Panc1 (cell line): ENCODE results near the gene TMEM14C. TPM values are rescaled to one million over a fixed set of nuclear protein-coding genes. Genes with fewer than 3 reads are reported as not detected.
A peak's percentile ranks its signal among the peaks of the same experiment; 100 is the strongest.

Source experiments
- ATAC-seq: fragments of 200-7000 bp; cut with Tn5 transposase; 2 replicates; pipeline ENCODE4 v1.9.1; 2020; ENCODE audit warnings: mild to moderate bottlenecking, moderate library complexity
- BruUV-seq: library from RNA; stranded (reverse); fragments of 400-500 nt; replicated peaks from 2 replicates; lab custom pipeline; 2021; lab: Mats Ljungman, UMichigan
- CTCF ChIA-PET: fragments of 300-600 bp; sonication (Branson Sonifier 250); formaldehyde crosslinking; loops from one replicate; lab custom pipeline; 2022; ENCODE audit warnings: antibody characterized with exemption; lab: Charles Lee
- POLR2A ChIA-PET: fragments of 300-600 bp; sonication (Branson Sonifier 250); formaldehyde crosslinking; loops from one replicate; lab custom pipeline; 2022; ENCODE audit warnings: antibody characterized with exemption; lab: Charles Lee
- DNase-seq: peaks from one replicate; pipeline ENCODE4 v3.0.0-alpha.2; 2010; ENCODE audit warnings: low read depth, low spot score
- H3K27ac ChIP-seq: 2 replicates; pipeline ENCODE4 v1.5.1; 2011; ENCODE audit warnings: mild to moderate bottlenecking, low read length, inconsistent platforms
- H3K27me3 ChIP-seq: fragments of 200-500 bp; sonication (Bioruptor generic); 2 replicates; pipeline ENCODE4 v1.6.0; 2014; ENCODE audit warnings: low read length, inconsistent platforms; ENCODE audit not compliant: control insufficient read depth, insufficient read depth
- H3K36me3 ChIP-seq: fragments of 200-500 bp; sonication (Bioruptor generic); 2 replicates; pipeline ENCODE4 v1.5.1; 2014; ENCODE audit warnings: inconsistent platforms, mild to moderate bottlenecking, low read length, moderate library complexity; ENCODE audit not compliant: control insufficient read depth, insufficient read depth
- H3K4me1 ChIP-seq: 2 replicates; pipeline ENCODE4 v1.5.1; 2011; ENCODE audit warnings: inconsistent platforms, mild to moderate bottlenecking, low read length, moderate library complexity; ENCODE audit not compliant: control insufficient read depth, insufficient read depth
- H3K4me3 ChIP-seq, 2 experiments: 2 replicates each; pipeline ENCODE4 v1.5.1; 2011 to 2012; ENCODE audit warnings: low read depth in 2 of 2, low read length in 2 of 2, mild to moderate bottlenecking in 2 of 2, inconsistent platforms in 1 of 2, moderate library complexity in 1 of 2
- H3K9me3 ChIP-seq: fragments of 200-500 bp; sonication (Bioruptor generic); 2 replicates; pipeline ENCODE4 v1.5.1; 2014; ENCODE audit warnings: low read depth, mild to moderate bottlenecking, inconsistent platforms, low read length, moderate library complexity; ENCODE audit not compliant: control insufficient read depth, insufficient read depth
- POLR2AphosphoS5 ChIP-seq: IDR thresholded peaks from 2 replicates; pipeline ENCODE4 v1.6.1; 2012; ENCODE audit warnings: mild to moderate bottlenecking, low read depth, low read length, moderate library complexity
- SIN3A ChIP-seq: IDR thresholded peaks from 2 replicates; pipeline ENCODE4 v1.6.1; 2012; ENCODE audit warnings: low read depth, mild to moderate bottlenecking, low read length, moderate library complexity, borderline replicate concordance; ENCODE audit not compliant: insufficient read depth
- TCF7L2 ChIP-seq: IDR thresholded peaks from 2 replicates; pipeline ENCODE4 v1.6.1; 2011; ENCODE audit warnings: mild to moderate bottlenecking, low read depth, low read length, inconsistent platforms
- in situ Hi-C: cut with HindIII; loops from 2 replicates; pipeline ENCODE4 v1.10.0; 2016; ENCODE audit warnings: low sequenced_read_pairs, low pct_unique_long_range_greater_than_20kb
- intact Hi-C: fragments of 100-400 bp; cut with micrococcal nuclease; formaldehyde crosslinking; loops from one replicate; pipeline ENCODE4 v1.10.0; 2022; ENCODE audit not compliant: unreplicated experiment
- total RNA-seq: library from RNA; stranded (reverse); gene quantifications from one replicate; pipeline ENCODE4 v1.2.1, GENCODE V29; 2021; ENCODE audit not compliant: unreplicated experiment
- TF ChIP-seq, protein P1 (sequence below), 2 experiments: IDR thresholded peaks; 2 replicates each; pipeline ENCODE4 v1.6.1; 2011 to 2012; ENCODE audit warnings: low read depth in 2 of 2, control low read depth in 1 of 2, low read length in 1 of 2, mild to moderate bottlenecking in 1 of 2, moderate library complexity in 1 of 2; ENCODE audit not compliant: insufficient read depth in 1 of 2
- TF ChIP-seq, protein P2 (sequence below): fragments of 450-650 bp; IDR thresholded peaks from 2 replicates; pipeline ENCODE4 v1.5.1; 2017; ENCODE audit warnings: mild to moderate bottlenecking

Gene TMEM14C
- total RNA-seq, 1 experiment from 2014 or later, result 159 TPM

DNA sequence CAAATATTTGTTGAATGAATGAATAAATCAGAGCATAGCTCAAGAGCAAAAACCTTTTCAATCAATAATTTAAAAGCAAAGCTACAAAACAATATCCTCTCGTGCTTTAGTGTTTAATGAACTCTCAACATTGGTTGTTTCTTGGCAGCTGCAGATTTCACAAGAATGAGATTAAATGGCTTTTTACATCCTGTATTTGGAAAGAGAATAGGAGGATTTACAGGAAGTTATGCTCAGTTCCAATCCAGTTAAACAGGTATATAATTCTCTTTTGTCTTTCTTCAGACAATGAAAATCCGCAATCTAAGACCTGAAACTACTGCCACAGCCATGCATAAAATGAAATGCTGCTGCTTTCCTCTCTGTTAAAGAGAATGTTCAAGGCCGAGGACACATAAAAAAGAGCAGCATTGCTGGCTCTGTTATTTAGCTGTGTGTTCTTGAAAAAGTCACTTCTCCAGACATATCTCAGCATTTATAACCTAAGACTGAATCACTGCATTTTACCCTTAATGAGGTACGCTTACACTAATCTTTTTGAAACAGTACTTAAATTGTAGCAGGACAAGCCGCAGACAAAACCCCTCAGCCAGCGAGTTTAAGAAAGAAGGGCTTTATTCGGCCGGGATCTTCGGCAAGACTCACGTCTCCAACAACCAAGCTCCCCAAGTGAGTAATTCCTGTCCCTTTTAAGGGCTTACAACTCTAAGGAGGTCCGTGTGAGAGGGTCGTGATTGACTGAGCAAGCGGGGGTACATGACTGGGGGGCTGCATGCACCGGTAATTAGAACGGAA is 32.0 kb upstream of the TMEM14C start:
- in situ Hi-C loops (no loop called here), intact Hi-C loops (loop anchor here (10.0 kb wide), 1 partner anchor 166 kb away; the partner anchor contains the start of gene GCNT2)
- POLR2A ChIA-PET, result no interaction called here
- TF ChIP-seq, protein P1, sequence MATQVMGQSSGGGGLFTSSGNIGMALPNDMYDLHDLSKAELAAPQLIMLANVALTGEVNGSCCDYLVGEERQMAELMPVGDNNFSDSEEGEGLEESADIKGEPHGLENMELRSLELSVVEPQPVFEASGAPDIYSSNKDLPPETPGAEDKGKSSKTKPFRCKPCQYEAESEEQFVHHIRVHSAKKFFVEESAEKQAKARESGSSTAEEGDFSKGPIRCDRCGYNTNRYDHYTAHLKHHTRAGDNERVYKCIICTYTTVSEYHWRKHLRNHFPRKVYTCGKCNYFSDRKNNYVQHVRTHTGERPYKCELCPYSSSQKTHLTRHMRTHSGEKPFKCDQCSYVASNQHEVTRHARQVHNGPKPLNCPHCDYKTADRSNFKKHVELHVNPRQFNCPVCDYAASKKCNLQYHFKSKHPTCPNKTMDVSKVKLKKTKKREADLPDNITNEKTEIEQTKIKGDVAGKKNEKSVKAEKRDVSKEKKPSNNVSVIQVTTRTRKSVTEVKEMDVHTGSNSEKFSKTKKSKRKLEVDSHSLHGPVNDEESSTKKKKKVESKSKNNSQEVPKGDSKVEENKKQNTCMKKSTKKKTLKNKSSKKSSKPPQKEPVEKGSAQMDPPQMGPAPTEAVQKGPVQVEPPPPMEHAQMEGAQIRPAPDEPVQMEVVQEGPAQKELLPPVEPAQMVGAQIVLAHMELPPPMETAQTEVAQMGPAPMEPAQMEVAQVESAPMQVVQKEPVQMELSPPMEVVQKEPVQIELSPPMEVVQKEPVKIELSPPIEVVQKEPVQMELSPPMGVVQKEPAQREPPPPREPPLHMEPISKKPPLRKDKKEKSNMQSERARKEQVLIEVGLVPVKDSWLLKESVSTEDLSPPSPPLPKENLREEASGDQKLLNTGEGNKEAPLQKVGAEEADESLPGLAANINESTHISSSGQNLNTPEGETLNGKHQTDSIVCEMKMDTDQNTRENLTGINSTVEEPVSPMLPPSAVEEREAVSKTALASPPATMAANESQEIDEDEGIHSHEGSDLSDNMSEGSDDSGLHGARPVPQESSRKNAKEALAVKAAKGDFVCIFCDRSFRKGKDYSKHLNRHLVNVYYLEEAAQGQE (IDR thresholded peaks at IDR 0.05; ENCODE audit: insufficient read depth in 1 of 2, low read depth in 2 of 2, low read length in 1 of 2), result no peak
- TF ChIP-seq POLR2AphosphoS5, result no peak
- no peak for TF ChIP-seq SIN3A
- TF ChIP-seq, protein P2, sequence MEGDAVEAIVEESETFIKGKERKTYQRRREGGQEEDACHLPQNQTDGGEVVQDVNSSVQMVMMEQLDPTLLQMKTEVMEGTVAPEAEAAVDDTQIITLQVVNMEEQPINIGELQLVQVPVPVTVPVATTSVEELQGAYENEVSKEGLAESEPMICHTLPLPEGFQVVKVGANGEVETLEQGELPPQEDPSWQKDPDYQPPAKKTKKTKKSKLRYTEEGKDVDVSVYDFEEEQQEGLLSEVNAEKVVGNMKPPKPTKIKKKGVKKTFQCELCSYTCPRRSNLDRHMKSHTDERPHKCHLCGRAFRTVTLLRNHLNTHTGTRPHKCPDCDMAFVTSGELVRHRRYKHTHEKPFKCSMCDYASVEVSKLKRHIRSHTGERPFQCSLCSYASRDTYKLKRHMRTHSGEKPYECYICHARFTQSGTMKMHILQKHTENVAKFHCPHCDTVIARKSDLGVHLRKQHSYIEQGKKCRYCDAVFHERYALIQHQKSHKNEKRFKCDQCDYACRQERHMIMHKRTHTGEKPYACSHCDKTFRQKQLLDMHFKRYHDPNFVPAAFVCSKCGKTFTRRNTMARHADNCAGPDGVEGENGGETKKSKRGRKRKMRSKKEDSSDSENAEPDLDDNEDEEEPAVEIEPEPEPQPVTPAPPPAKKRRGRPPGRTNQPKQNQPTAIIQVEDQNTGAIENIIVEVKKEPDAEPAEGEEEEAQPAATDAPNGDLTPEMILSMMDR, result no peak
- TF ChIP-seq TCF7L2, result no peak
- Histone ChIP-seq H3K27me3 (no peaks in the 10 kb centered on the region), H3K4me1 (peaks cover 19% of the 10 kb centered on the region), H3K36me3 (peaks cover 5% of the 10 kb centered on the region; the same call in 1 of the 2 replicates), H3K27ac (peak overlapping the region; percentile 48), H3K9me3 (no peaks in the 10 kb centered on the region), H3K4me3 (no peak overlapping the region)
- BruUV-seq, result no TSS peak
- no peak for DNase-seq
- no peak for ATAC-seq
- CTCF ChIA-PET, result no interaction called here

DNA sequence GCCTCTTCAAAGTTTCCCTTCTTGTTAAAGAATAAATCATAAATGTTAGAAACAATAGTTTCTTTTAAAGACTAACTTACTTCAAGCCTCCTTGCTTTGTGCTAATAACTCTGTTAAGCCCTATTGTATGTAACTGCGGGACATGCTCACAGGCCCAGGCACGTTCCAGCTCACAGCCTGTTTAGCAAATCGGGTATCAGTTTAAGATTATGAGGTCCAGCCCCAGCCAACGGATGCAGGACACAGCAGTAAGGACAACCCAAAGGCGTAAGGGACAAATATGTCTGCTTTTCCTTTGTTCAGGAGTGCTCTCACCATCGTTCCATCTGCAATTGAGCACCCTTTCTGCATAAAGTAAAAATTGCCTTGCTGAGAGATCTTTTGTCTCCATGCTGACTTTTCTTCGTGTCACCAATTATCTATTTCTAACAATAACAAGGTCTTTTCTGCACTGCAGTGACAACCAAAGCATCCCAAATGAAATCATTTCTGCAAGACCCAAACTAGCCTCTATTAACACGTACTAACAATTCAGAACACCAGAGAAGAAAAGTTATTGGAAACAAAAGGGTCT is 29.8 kb upstream of the TMEM14C start:
- ATAC-seq, result no peak

More for the DNA sequence above, 29.8 kb upstream of the TMEM14C start:
- Histone ChIP-seq H3K4me1 (peaks cover 27% of the 10 kb centered on the region), H3K27me3 (no peaks in the 10 kb centered on the region), H3K4me3 (peak overlapping the region; percentile 95 to 98), H3K9me3 (no peaks in the 10 kb centered on the region), H3K27ac (peak overlapping the region; percentile 98), H3K36me3 (peaks cover 5% of the 10 kb centered on the region)
- intact Hi-C loops (loop anchor here (10.0 kb wide), 1 partner anchor 168 kb away; the partner anchor contains the start of gene GCNT2), in situ Hi-C loops (no loop called here)
- BruUV-seq, result no TSS peak
- POLR2A ChIA-PET, result no interaction called here
- CTCF ChIA-PET, result no interaction called here
- TF ChIP-seq POLR2AphosphoS5, result no peak
- no peak for TF ChIP-seq SIN3A
- no peak for TF ChIP-seq TCF7L2
- TF ChIP-seq, protein P1 (IDR thresholded peaks at IDR 0.05; ENCODE audit: insufficient read depth in 1 of 2, low read depth in 2 of 2, low read length in 1 of 2), result no peak
- TF ChIP-seq, protein P2, result no peak
- DNase-seq, result no peak
